OCI-LY1 (cell line): Measurements from ENCODE around the gene LST1.

Experiments used
- CTCF ChIP-seq: fragments of 200-600 bp; sonication (generic), shearing (Covaris generic); IDR thresholded peaks from 2 replicates; pipeline ENCODE4 v1.5.1; 2017; ENCODE audit warnings: mild to moderate bottlenecking, antibody characterized with exemption, low read length, moderate library complexity, mixed read lengths
- EZH2 ChIP-seq: fragments of 200-600 bp; sonication (generic), shearing (Covaris generic); IDR thresholded peaks from 2 replicates; pipeline ENCODE4 v1.8.0; 2017; ENCODE audit warnings: borderline replicate concordance, mixed run types, mild to moderate bottlenecking, antibody characterized with exemption, low read length, moderate library complexity, mixed read lengths

- no peak for TF ChIP-seq CTCF
- no peak for TF ChIP-seq EZH2
Observed at GRCh38 chr6:31579546-31580437, 6.3 kb upstream of the LST1 start.
